GM21528 (cell line): ENCODE measurements around the gene CCDC88C.
A peak's percentile ranks its signal among the peaks of the same experiment; 100 is the strongest.
"Not testable (repeated sequence)": the region's sequence is repeated elsewhere in the genome, so short reads cannot be mapped to it uniquely, and the experiment has no call there.

Experiments used
- ATAC-seq: cut with Tn5 transposase; IDR thresholded peaks from one replicate; pipeline ENCODE4 v1.9.1; 2021; ENCODE audit warnings: mild to moderate bottlenecking, moderate library complexity; ENCODE audit not compliant: unreplicated experiment, low FRiP score

Gene CCDC88C

GRCh38 chr14:91417983-91418386 is 365 bp upstream of the CCDC88C start:
- ATAC-seq = peak; percentile 28

- ATAC-seq = no peak
Measured at GRCh38 chr14:91416744-91417119, 888 bp downstream of the CCDC88C start.

- ATAC-seq = peak; percentile 56
Measured at GRCh38 chr14:91415794-91416743, 1.6 kb downstream of the CCDC88C start.

- no peak for ATAC-seq
Measured at GRCh38 chr14:91414475-91414833, 3.2 kb downstream of the CCDC88C start.

- ATAC-seq = no peak
Measured at GRCh38 chr14:91413547-91414474, 3.8 kb downstream of the CCDC88C start.

- no peak for ATAC-seq
Measured at GRCh38 chr14:91412939-91413338, 4.7 kb downstream of the CCDC88C start.

GRCh38 chr14:91410771-91411536 is 6.7 kb downstream of the CCDC88C start:
- ATAC-seq = no peak

GRCh38 chr14:91409928-91410718 is 7.5 kb downstream of the CCDC88C start:
- no peak for ATAC-seq

- not testable (repeated sequence) for ATAC-seq
Measured at GRCh38 chr14:91409240-91409639, 8.4 kb downstream of the CCDC88C start.

- ATAC-seq = no peak
Measured at GRCh38 chr14:91406982-91407381, 10.6 kb downstream of the CCDC88C start.

- no peak for ATAC-seq
Measured at GRCh38 chr14:91406451-91406850, 11.2 kb downstream of the CCDC88C start.

- no peak for ATAC-seq
Measured at GRCh38 chr14:91405724-91406435, 11.7 kb downstream of the CCDC88C start.

GRCh38 chr14:91405241-91405721 is 12.3 kb downstream of the CCDC88C start:
- ATAC-seq = no peak

- ATAC-seq = no peak
Measured at GRCh38 chr14:91402771-91403600, 14.6 kb downstream of the CCDC88C start.

- no peak for ATAC-seq
Measured at GRCh38 chr14:91402348-91402747, 15.3 kb downstream of the CCDC88C start.

- no peak for ATAC-seq
Measured at GRCh38 chr14:91401751-91402150, 15.9 kb downstream of the CCDC88C start.

- ATAC-seq = no peak
Measured at GRCh38 chr14:91400696-91401095, 16.9 kb downstream of the CCDC88C start.
